AG04449 (cell line): ENCODE measurements around the gene NCCRP1.

Experiments used
- CTCF ChIA-PET: fragments of 350-600 bp; formaldehyde crosslinking; extraction: SDS; loops from one replicate; lab custom pipeline; 2021; ENCODE audit warnings: antibody characterized with exemption; lab: Yijun Ruan, JAX
- POLR2A ChIA-PET: fragments of 400-600, 350-600 bp; formaldehyde crosslinking; extraction: SDS; loops from one replicate; lab custom pipeline; 2020; ENCODE audit warnings: antibody characterized with exemption, inconsistent platforms; lab: Yijun Ruan, JAX
- DNase-seq: peaks from one replicate; pipeline ENCODE4 v3.0.0-alpha.2; 2010; ENCODE audit warnings: low read depth, low spot score
- H3K4me3 ChIP-seq: 2 replicates; pipeline ENCODE4 v1.5.1; 2011; ENCODE audit warnings: low read depth, mild to moderate bottlenecking, control low read depth, low read length
- CTCF ChIP-seq: IDR thresholded peaks from one replicate; pipeline ENCODE4 v1.5.1; 2011; ENCODE audit warnings: mild to moderate bottlenecking, moderate library complexity, low read length, control low read depth, inconsistent platforms; ENCODE audit not compliant: insufficient read depth; ENCODE audit errors: missing control alignments

The NCCRP1 gene

DNA sequence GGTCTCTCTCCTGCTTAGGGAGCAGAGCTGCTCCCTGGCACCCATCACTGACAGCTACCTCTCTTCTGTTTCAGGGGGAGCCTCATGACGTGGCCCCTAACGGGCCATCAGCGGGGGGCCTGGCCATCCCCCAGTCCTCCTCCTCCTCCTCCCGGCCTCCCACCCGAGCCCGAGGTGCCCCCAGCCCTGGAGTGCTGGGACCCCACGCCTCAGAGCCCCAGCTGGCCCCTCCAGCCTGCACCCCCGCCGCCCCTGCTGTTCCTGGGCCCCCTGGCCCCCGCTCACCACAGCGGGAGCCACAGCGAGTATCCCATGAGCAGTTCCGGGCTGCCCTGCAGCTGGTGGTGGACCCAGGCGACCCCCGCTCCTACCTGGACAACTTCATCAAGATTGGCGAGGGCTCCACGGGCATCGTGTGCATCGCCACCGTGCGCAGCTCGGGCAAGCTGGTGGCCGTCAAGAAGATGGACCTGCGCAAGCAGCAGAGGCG lies 23.2 kb upstream of the NCCRP1 start:
- no peak for TF ChIP-seq CTCF
- H3K4me3 ChIP-seq: no peak overlapping the region
- CTCF ChIA-PET: no interaction called here
- POLR2A ChIA-PET: no interaction called here
- no peak for DNase-seq

DNA sequence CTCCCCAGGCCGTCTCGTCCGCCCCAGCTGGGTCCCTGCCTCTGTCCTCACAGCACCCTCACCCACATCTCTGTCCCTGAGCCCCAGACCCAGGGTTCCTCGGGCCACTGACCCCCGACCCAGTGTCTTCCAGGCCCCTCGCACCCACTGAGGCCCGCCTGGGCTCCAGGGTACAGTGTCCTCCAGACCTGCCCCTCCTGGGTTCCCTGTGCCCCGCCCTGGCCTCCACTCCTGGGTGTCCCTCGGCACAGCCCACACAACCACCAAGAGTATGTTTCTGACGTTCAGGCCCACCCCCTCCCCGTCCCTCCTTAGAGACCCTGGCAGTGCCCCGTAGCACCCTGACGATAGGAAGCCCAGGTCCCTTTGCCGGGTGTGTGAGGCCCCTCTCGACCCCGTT lies 22.6 kb upstream of the NCCRP1 start:
- DNase-seq: no peak
- H3K4me3 ChIP-seq: no peak overlapping the region
- CTCF ChIA-PET: interaction anchor here (1.0 kb wide), 1 partner anchor 9 kb away, joined by 3 read pairs; no protein-coding TSS in a partner anchor
- TF ChIP-seq CTCF: no peak
- POLR2A ChIA-PET: no interaction called here

- TF ChIP-seq CTCF: no peak
- no peak for DNase-seq
- ChIA-PET POLR2A (no interaction called here), CTCF (interaction anchor here (1.0 to 1.3 kb wide), 2 partner anchors 8 to 52 kb away, joined by 3 to 4 read pairs; no protein-coding TSS in a partner anchor)
- no peak overlapping the region for H3K4me3 ChIP-seq
Measured at GRCh38 chr19:39174558-39175544, 21.9 kb upstream of the NCCRP1 start.

DNA sequence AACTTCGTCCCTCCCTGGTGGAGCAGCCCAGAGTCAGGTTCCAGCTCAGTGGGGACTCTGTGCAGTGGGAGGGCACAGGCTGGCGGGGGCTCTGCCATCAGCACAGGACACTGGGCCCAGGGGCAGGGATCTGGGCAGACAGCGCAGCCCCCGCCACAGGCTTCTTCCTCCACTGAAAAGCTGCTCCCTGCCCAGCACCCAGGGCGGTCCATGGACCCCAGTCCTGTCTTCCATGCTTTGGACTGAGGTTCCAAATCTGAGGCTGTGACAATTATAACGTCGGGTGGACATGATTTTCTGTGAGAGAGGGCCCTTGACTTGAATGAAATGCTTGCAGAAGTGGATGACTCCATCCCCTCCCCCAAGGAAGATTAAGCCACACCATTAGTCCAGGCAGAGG lies 21.2 kb upstream of the NCCRP1 start:
- CTCF ChIA-PET: interaction anchor here (1.3 to 2.5 kb wide), 2 partner anchors 12 to 53 kb away, joined by 4 to 13 read pairs; no protein-coding TSS in a partner anchor
- POLR2A ChIA-PET: no interaction called here
- no peak for TF ChIP-seq CTCF
- no peak for DNase-seq
- H3K4me3 ChIP-seq: no peak overlapping the region

GRCh38 chr19:39177110-39177699 lies 19.6 kb upstream of the NCCRP1 start:
- CTCF ChIA-PET: interaction anchor here (2.5 kb wide), 1 partner anchor 10 kb away, joined by 13 read pairs; no protein-coding TSS in a partner anchor
- TF ChIP-seq CTCF: no peak
- POLR2A ChIA-PET: no interaction called here
- no peak overlapping the region for H3K4me3 ChIP-seq
- DNase-seq: no peak

DNA sequence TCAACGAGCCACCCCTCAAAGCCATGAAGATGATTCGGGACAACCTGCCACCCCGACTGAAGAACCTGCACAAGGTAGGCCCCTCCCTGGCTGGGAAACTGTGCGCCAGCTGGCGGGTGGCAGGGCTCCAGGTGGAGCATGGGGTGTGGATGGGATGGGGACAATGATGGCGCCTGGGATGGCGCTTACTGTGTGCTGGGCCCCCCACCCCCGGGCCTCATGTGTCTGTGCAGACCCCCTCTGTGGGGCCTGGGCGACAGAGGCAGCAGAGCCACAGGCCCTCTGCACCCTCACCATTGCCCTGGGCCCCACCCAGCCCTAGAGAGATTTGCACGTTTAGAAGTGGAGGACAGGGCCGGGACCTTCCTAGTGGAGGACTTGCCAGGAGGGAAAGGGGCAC lies 19.0 kb upstream of the NCCRP1 start:
- no peak for DNase-seq
- no peak overlapping the region for H3K4me3 ChIP-seq
- no peak for TF ChIP-seq CTCF
- POLR2A ChIA-PET: no interaction called here
- CTCF ChIA-PET: interaction anchor here (2.5 kb wide), 1 partner anchor 10 kb away, joined by 13 read pairs; no protein-coding TSS in a partner anchor
